ENCODE data around the gene CALR3. TPM values are rescaled to one million over a fixed set of nuclear protein-coding genes. Genes with fewer than 3 reads are reported as not detected.

Gene CALR3
- total RNA-seq, 1 experiment from 2014 or later = not detected

GRCh38 chr19:16542045-16542909 is 46.3 kb upstream of the CALR3 start, which contains the start of gene CHERP:
Gene CHERP, minus strand, starts transcription at chr19:16542437. Its CDS starts 59 bp downstream, at chr19:16542378.
- in situ Hi-C loops (cut with HindIII; ENCODE audit: low pct_unique_long_range_greater_than_20kb, low sequenced_read_pairs) (no loop called here), intact Hi-C loops (cut with micrococcal nuclease; ENCODE audit: unreplicated experiment) (no loop called here)
- no peak; the same call in 1 of the 2 replicates for TF ChIP-seq SIN3A (IDR thresholded peaks at IDR 0.05; ENCODE audit: borderline replicate concordance, insufficient read depth, low read depth, low read length)
- peak; percentile 83 for TF ChIP-seq POLR2AphosphoS5 (IDR thresholded peaks at IDR 0.05; ENCODE audit: low read depth, low read length)
- TF ChIP-seq CTCF (IDR thresholded peaks at IDR 0.05) = no peak
- 0 out of 2 replicates have a peak, but pooled peaks have one; percentile 21 for TF ChIP-seq TCF7L2 (IDR thresholded peaks at IDR 0.05; ENCODE audit: low read depth, low read length)
- TF ChIP-seq REST (IDR thresholded peaks at IDR 0.05; ENCODE audit: insufficient read depth in 1 of 2, low read depth in 2 of 2, low read length in 1 of 2) = no peak; a peak in 1 of 4 replicates
- peaks cover 4% of the 10 kb centered on the region for H3K36me3 ChIP-seq (ENCODE audit: control insufficient read depth, insufficient read depth, low read length)
- H3K27me3 ChIP-seq (ENCODE audit: control insufficient read depth, insufficient read depth, low read length) = no peaks in the 10 kb centered on the region
- DNase-seq (ENCODE audit: low read depth, low spot score) (peak; percentile 38), ATAC-seq (peak; percentile 93)
- peaks cover 8% of the 10 kb centered on the region; the same call in 1 of the 2 replicates for H3K4me1 ChIP-seq (ENCODE audit: control insufficient read depth, insufficient read depth, low read length)
- peak within 1 kb of the TSS; percentile 95 to 97 for H3K4me3 ChIP-seq (ENCODE audit: low read depth in 2 of 2, low read length in 2 of 2)
- H3K27ac ChIP-seq (ENCODE audit: low read length) = peak within 1 kb of the TSS; percentile 90
- ChIA-PET CTCF (interaction anchor here (0.6 kb wide), 1 partner anchor 71 kb away, joined by 10 read pairs; no protein-coding TSS in a partner anchor), POLR2A (no interaction called here)
- no peaks in the 10 kb centered on the region for H3K9me3 ChIP-seq (ENCODE audit: control insufficient read depth, insufficient read depth, low read depth, low read length)
- no TSS peak for BruUV-seq (replicated peaks)

- H3K27me3 ChIP-seq (ENCODE audit: control insufficient read depth, insufficient read depth, low read length) = no peaks in the 10 kb centered on the region
- ATAC-seq (no peak), DNase-seq (ENCODE audit: low read depth, low spot score) (no peak)
- POLR2A ChIA-PET = interaction anchor here (0.6 kb wide), 1 partner anchor 148 kb away, joined by 13 read pairs; no protein-coding TSS in a partner anchor
- H3K4me3 ChIP-seq (ENCODE audit: low read depth in 2 of 2, low read length in 2 of 2) = peak overlapping the region; percentile 95 to 97
- no peak for TF ChIP-seq TCF7L2 (IDR thresholded peaks at IDR 0.05; ENCODE audit: low read depth, low read length)
- no peak for TF ChIP-seq CTCF (IDR thresholded peaks at IDR 0.05)
- TF ChIP-seq POLR2AphosphoS5 (IDR thresholded peaks at IDR 0.05; ENCODE audit: low read depth, low read length) = no peak
- TF ChIP-seq SIN3A (IDR thresholded peaks at IDR 0.05; ENCODE audit: borderline replicate concordance, insufficient read depth, low read depth, low read length) = no peak
- TF ChIP-seq REST (IDR thresholded peaks at IDR 0.05; ENCODE audit: insufficient read depth in 1 of 2, low read depth in 2 of 2, low read length in 1 of 2) = no peak
- CTCF ChIA-PET = no interaction called here
- no peaks in the 10 kb centered on the region for H3K9me3 ChIP-seq (ENCODE audit: control insufficient read depth, insufficient read depth, low read depth, low read length)
- peaks cover 8% of the 10 kb centered on the region; the same call in 1 of the 2 replicates for H3K4me1 ChIP-seq (ENCODE audit: control insufficient read depth, insufficient read depth, low read length)
- peak overlapping the region; percentile 89 for H3K27ac ChIP-seq (ENCODE audit: low read length)
- in situ Hi-C loops (cut with HindIII; ENCODE audit: low pct_unique_long_range_greater_than_20kb, low sequenced_read_pairs) = no loop called here
- intact Hi-C loops (cut with micrococcal nuclease; ENCODE audit: unreplicated experiment) = no loop called here
- H3K36me3 ChIP-seq (ENCODE audit: control insufficient read depth, insufficient read depth, low read length) = peaks cover 4% of the 10 kb centered on the region
- TSS peak; percentile 92 for BruUV-seq (replicated peaks)
These were observed 45.6 kb upstream of the CALR3 start for GRCh38 chr19:16541526-16542044.

Measured in Panc1 (cell line).